Measurements from ENCODE around the gene HSD17B1.

HSD17B1 gene

GRCh38 chr17:42568341-42569111 is 15.8 kb downstream of the HSD17B1 start:
- no peak for DNase-seq

- DNase-seq: no peak
Observed at GRCh38 chr17:42571435-42572225, 18.9 kb downstream of the HSD17B1 start.

- no peak for DNase-seq
Observed at GRCh38 chr17:42573095-42573494, 20.4 kb downstream of the HSD17B1 start.

GRCh38 chr17:42574463-42574862 is 21.7 kb downstream of the HSD17B1 start:
- DNase-seq: no peak

- no peak for DNase-seq
Observed at GRCh38 chr17:42577140-42577531, 24.4 kb downstream of the HSD17B1 start.

GRCh38 chr17:42577532-42578281 is 25.0 kb downstream of the HSD17B1 start, which contains the start of gene PSMC3IP:
TSS of gene PSMC3IP (minus strand) at chr17:42577729. CDS start at chr17:42577686, 43 bp downstream.
- peak; percentile 95 for DNase-seq

GRCh38 chr17:42578282-42578869 is 25.7 kb downstream of the HSD17B1 start:
- no peak for DNase-seq

GRCh38 chr17:42579794-42580551 is 27.2 kb downstream of the HSD17B1 start:
- DNase-seq: no peak

- no peak for DNase-seq
Observed at GRCh38 chr17:42581744-42582270, 29.1 kb downstream of the HSD17B1 start.

GRCh38 chr17:42584880-42585279 is 32.2 kb downstream of the HSD17B1 start:
- DNase-seq: no peak

GRCh38 chr17:42585353-42585752 is 32.6 kb downstream of the HSD17B1 start:
- DNase-seq: no peak

- DNase-seq: no peak
Observed at GRCh38 chr17:42586514-42587230, 33.9 kb downstream of the HSD17B1 start.

- DNase-seq: no peak
Observed at GRCh38 chr17:42590886-42591285, 38.2 kb downstream of the HSD17B1 start.

GRCh38 chr17:42591411-42591810 is 38.7 kb downstream of the HSD17B1 start:
- DNase-seq: no peak

- no peak for DNase-seq
Observed at GRCh38 chr17:42596386-42596785, 43.7 kb downstream of the HSD17B1 start.

- no peak for DNase-seq
Observed at GRCh38 chr17:42598905-42599304, 46.2 kb downstream of the HSD17B1 start.

GRCh38 chr17:42603318-42603717 is 50.6 kb downstream of the HSD17B1 start:
- no peak for DNase-seq
